Cardiac muscle cell (in vitro differentiated cells and primary cell): ENCODE results near the gene SPIN3. TPM values are rescaled to one million over a fixed set of nuclear protein-coding genes. Genes with fewer than 3 reads are reported as not detected.
"Not testable (repeated sequence)": the region's sequence is repeated elsewhere in the genome, so short reads cannot be mapped to it uniquely, and the experiment has no call there.

ENCODE experiments used
- DNase-seq, 2 donors: peaks; one replicate each; pipeline versions ENCODE4 v3.0.0 to v3.0.0-alpha.2; 2010 to 2017; ENCODE audit warnings: low read depth in 1 of 2, low spot score in 1 of 2
- H3K27ac ChIP-seq: fragments of 200-600 bp; sonication (generic); 2 replicates; pipeline ENCODE4 v1.5.1; 2016
- H3K27me3 ChIP-seq: fragments of 200-600 bp; sonication (generic); 2 replicates; pipeline ENCODE4 v1.6.0; 2016; ENCODE audit warnings: control low read depth
- H3K36me3 ChIP-seq: fragments of 200-600 bp; sonication (generic); 2 replicates; pipeline ENCODE4 v1.5.1; 2016; ENCODE audit warnings: control low read depth
- H3K4me1 ChIP-seq: fragments of 200-600 bp; sonication (generic); 2 replicates; pipeline ENCODE4 v1.8.1; 2017; ENCODE audit warnings: low read depth, mild to moderate bottlenecking, mixed run types
- H3K4me3 ChIP-seq: fragments of 200-600 bp; sonication (generic); 2 replicates; pipeline ENCODE4 v1.5.1; 2016; ENCODE audit warnings: mild to moderate bottlenecking
- H3K9me3 ChIP-seq: fragments of 200-600 bp; sonication (generic); 2 replicates; pipeline ENCODE4 v1.5.1; 2017; ENCODE audit warnings: low read depth, mild to moderate bottlenecking, control low read depth
- CTCF ChIP-seq: IDR thresholded peaks from 2 replicates; pipeline ENCODE4 v1.5.1; 2012; ENCODE audit warnings: low read depth, mild to moderate bottlenecking, low read length
- polyA plus RNA-seq: library from polyadenylated mRNA; unstranded; fragments of >200 nt; fragmentation: Nextera tagmentation; extraction: Ambion mirVana; gene quantifications from 2 replicates; pipeline ENCODE4 v1.2.1, GENCODE V29; 2016
- total RNA-seq: library from RNA; depleted of rRNA; stranded (reverse); fragments of >200 nt; gene quantifications from 2 replicates; pipeline ENCODE4 v1.2.3, GENCODE V29; 2016

Gene SPIN3
- total and polyA plus RNA-seq, 2 experiments from 2014 or later: 15.4 to 22.2 TPM

- Histone ChIP-seq H3K9me3 (no peaks in the 10 kb centered on the region), H3K27ac (no peak overlapping the region), H3K4me3 (no peak overlapping the region), H3K27me3 (no peaks in the 10 kb centered on the region), H3K4me1 (no peaks in the 10 kb centered on the region), H3K36me3 (no peaks in the 10 kb centered on the region)
- no peak for DNase-seq
- no peak for TF ChIP-seq CTCF
Observed at GRCh38 chrX:56947699-56948098, 47.6 kb downstream of the SPIN3 start.

GRCh38 chrX:56946201-56946600 is 49.1 kb downstream of the SPIN3 start:
- DNase-seq: peak in 1 of 2 donors; percentile 9
- not testable (repeated sequence) for H3K36me3 ChIP-seq, H3K27ac ChIP-seq, H3K27me3 ChIP-seq, H3K9me3 ChIP-seq, H3K4me3 ChIP-seq, H3K4me1 ChIP-seq

- H3K9me3 ChIP-seq, DNase-seq, H3K36me3 ChIP-seq, H3K27ac ChIP-seq, H3K4me3 ChIP-seq, H3K27me3 ChIP-seq, H3K4me1 ChIP-seq: not testable (repeated sequence)
Observed at GRCh38 chrX:56945226-56945625, 50.1 kb downstream of the SPIN3 start.

- H3K9me3 ChIP-seq: no peaks in the 10 kb centered on the region
- no peak overlapping the region for H3K27ac ChIP-seq
- H3K36me3 ChIP-seq: no peaks in the 10 kb centered on the region
- no peak for DNase-seq
- H3K4me3 ChIP-seq: no peak overlapping the region
- H3K27me3 ChIP-seq: no peaks in the 10 kb centered on the region
- TF ChIP-seq CTCF: no peak
- no peaks in the 10 kb centered on the region for H3K4me1 ChIP-seq
Observed at GRCh38 chrX:56943264-56943663, 52.1 kb downstream of the SPIN3 start.

Other genes starting within 250 kb of the SPIN3 start
- gene SPIN2B, start 126.0 kb upstream of the SPIN3 start, total RNA-seq: 19.2 and 20.8 TPM in 2 replicates
- gene SPIN2B, start 126.0 kb upstream of the SPIN3 start, polyA plus RNA-seq: 33.3 and 41.8 TPM in 2 replicates
- 0.51 and 1.3 TPM in 2 replicates for gene SPIN2A, start 141.9 kb upstream of the SPIN3 start, total RNA-seq
- 2.3 and 2.5 TPM in 2 replicates for gene SPIN2A, start 141.9 kb upstream of the SPIN3 start, polyA plus RNA-seq